Naive thymus-derived CD4-positive, alpha-beta T cell (primary cell): ENCODE measurements around the gene LRCH1. TPM values are rescaled to one million over a fixed set of nuclear protein-coding genes. Genes with fewer than 3 reads are reported as not detected.

ENCODE experiments used
- ATAC-seq: fragments of 150-1000 bp; cut with Tn5 transposase; 2 replicates; pipeline ENCODE4 v1.10.0; 2021; ENCODE audit warnings: mild to moderate bottlenecking, moderate library complexity
- CTCF ChIA-PET: fragments of 350-600 bp; sonication (Branson Sonifier 250); formaldehyde crosslinking; loops from one replicate; lab custom pipeline; 2021; ENCODE audit warnings: antibody characterized with exemption; lab: Charles Lee
- POLR2A ChIA-PET: fragments of 350-600 bp; sonication (Branson Sonifier 250); formaldehyde crosslinking; loops from one replicate; lab custom pipeline; 2021; ENCODE audit warnings: antibody characterized with exemption, inconsistent platforms; lab: Charles Lee
- DNase-seq, 9 donors: peaks; one replicate each; pipeline versions ENCODE4 v3.0.0 to v3.0.0-alpha.2; 2020 to 2022; ENCODE audit warnings: mixed read lengths in 1 of 9
- H3K27ac ChIP-seq: one replicate; pipeline ENCODE4 v1.7.0; 2013; ENCODE audit warnings: mild to moderate bottlenecking, low read depth, low read length, moderate library complexity
- H3K27me3 ChIP-seq, 2 donors: one replicate each; pipeline ENCODE4 v1.7.0; 2013; ENCODE audit warnings: low read length in 2 of 2, mild to moderate bottlenecking in 2 of 2, moderate library complexity in 2 of 2; ENCODE audit not compliant: control insufficient read depth in 2 of 2, insufficient read depth in 2 of 2
- H3K36me3 ChIP-seq, 3 experiments: 1 replicate in 2 of 3; 2 replicates in 1 of 3; pipeline ENCODE4 v1.7.0; 2013; ENCODE audit warnings: low read length in 3 of 3, mild to moderate bottlenecking in 3 of 3, moderate library complexity in 1 of 3; ENCODE audit not compliant: insufficient read depth in 3 of 3, control insufficient read depth in 2 of 3
- H3K4me1 ChIP-seq, 2 donors: one replicate each; pipeline ENCODE4 v1.7.0; 2013; ENCODE audit warnings: low read length in 2 of 2, mild to moderate bottlenecking in 2 of 2, moderate library complexity in 1 of 2; ENCODE audit not compliant: control insufficient read depth in 2 of 2, insufficient read depth in 2 of 2
- H3K4me3 ChIP-seq: 2 replicates; pipeline ENCODE4 v1.7.0; 2013; ENCODE audit warnings: mild to moderate bottlenecking, low read length
- H3K9me3 ChIP-seq, 3 experiments: 1 replicate in 2 of 3; 2 replicates in 1 of 3; pipeline ENCODE4 v1.7.0; 2013; ENCODE audit warnings: low read length in 3 of 3; ENCODE audit not compliant: control insufficient read depth in 2 of 3
- H3K27ac Mint-ChIP-seq, 9 donors: one replicate each; pipeline ENCODE4 v1.8.0; 2020 to 2022; ENCODE audit warnings: mixed read lengths in 9 of 9, mild to moderate bottlenecking in 8 of 9, moderate library complexity in 5 of 9, inconsistent platforms in 2 of 9
- H3K27me3 Mint-ChIP-seq, 5 donors: one replicate each; pipeline ENCODE4 v1.8.0; 2021 to 2022; ENCODE audit warnings: mixed read lengths in 5 of 5, mild to moderate bottlenecking in 1 of 5
- H3K36me3 Mint-ChIP-seq, 5 donors: one replicate each; pipeline ENCODE4 v1.8.0; 2020 to 2022; ENCODE audit warnings: mixed read lengths in 5 of 5, mild to moderate bottlenecking in 3 of 5, inconsistent platforms in 1 of 5
- H3K4me1 Mint-ChIP-seq, 7 donors: one replicate each; pipeline ENCODE4 v1.8.0; 2020 to 2022; ENCODE audit warnings: mixed read lengths in 7 of 7, mild to moderate bottlenecking in 3 of 7, inconsistent platforms in 1 of 7
- H3K4me3 Mint-ChIP-seq, 10 donors: one replicate each; pipeline ENCODE4 v1.8.0; 2020 to 2022; ENCODE audit warnings: mild to moderate bottlenecking in 10 of 10, mixed read lengths in 10 of 10, moderate library complexity in 6 of 10, inconsistent platforms in 2 of 10
- H3K9me3 Mint-ChIP-seq, 11 donors: one replicate each; pipeline ENCODE4 v1.8.0; 2020 to 2022; ENCODE audit warnings: mixed read lengths in 11 of 11, mild to moderate bottlenecking in 4 of 11, inconsistent platforms in 1 of 11, moderate library complexity in 1 of 11
- intact Hi-C, 2 donors: fragments of 100-400 bp; cut with micrococcal nuclease; formaldehyde crosslinking; loops; one replicate each; pipeline ENCODE4 v1.15.1; 2023
- polyA plus RNA-seq, 2 donors: library from polyadenylated mRNA; unstranded; fragments of 300-500 nt; fragmentation: Illumina TruSeq; gene quantifications; one replicate each; pipeline ENCODE4 v1.2.3, GENCODE V29; 2021
- total RNA-seq, 6 experiments: library from RNA in 5 of 6; stranded (reverse) in 5 of 6; gene quantifications; 1 replicate in 5 of 6; 2 replicates in 1 of 6; pipeline ENCODE4 v1.2.3 and lab custom pipeline; 2021 to 2026

The LRCH1 gene
- total and polyA plus RNA-seq, 7 experiments from 2014 or later = 4.1 to 24.2 (median 15.2) TPM

DNA sequence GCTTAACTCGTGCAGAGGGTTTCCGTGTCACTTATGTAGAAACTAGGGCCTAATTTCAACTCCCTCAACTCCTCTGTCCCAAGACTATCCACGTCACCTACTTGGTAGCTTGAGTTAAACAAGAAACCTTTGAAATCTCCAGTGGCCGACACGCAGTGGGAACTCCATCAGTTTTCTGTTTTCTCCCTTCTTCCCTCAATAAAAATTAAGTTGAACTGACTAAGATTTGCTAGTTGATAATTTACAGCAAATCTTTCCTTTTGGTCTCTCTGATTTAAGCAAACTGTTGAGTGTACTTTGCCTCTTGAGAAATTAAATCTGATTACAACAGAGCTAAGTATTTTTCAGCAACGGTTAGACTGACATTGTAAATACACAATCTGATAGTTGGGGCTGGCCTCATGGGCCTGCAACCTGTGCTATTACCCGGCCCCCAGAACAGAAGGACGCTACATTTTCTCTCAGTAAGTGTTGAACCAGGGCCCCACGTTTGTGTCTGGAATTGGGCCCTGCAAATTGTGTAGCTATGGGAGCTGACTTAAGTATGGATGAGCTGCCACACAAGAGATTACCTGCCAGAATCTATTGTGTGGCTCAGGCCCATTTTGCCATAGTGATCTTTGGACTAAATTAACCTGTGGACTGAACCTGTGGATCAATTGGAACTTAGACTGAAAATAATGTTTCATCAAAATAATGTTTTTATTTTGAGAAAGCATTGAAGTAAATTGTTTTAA, 244.7 kb downstream of the LRCH1 start:
- no peaks in the 10 kb centered on the region for H3K9me3 ChIP-seq
- H3K9me3 Mint-ChIP-seq = peaks cover 0 to 2% (median 0%) of the 10 kb centered on the region in 11 donors
- ChIA-PET POLR2A (interaction anchor here (0.7 kb wide), 1 partner anchor 1460 kb away, joined by 3 read pairs; no protein-coding TSS in a partner anchor), CTCF (no interaction called here)
- peaks cover 14 to 33% of the 10 kb centered on the region in 2 donors for H3K4me1 ChIP-seq
- intact Hi-C loops = loop anchor here (1.0 to 10.0 kb wide), 10 partner anchors 45 to 1879 kb away; partner anchors contain the start of genes SUCLA2 (in 2 of the 2), CYSLTR2 (in 1 of the 2), LCP1 (in 1 of the 2) and TPT1 (in 1 of the 2)
- peak overlapping the region; percentile 91 to 99 (median 93) for H3K4me3 Mint-ChIP-seq
- peak overlapping the region; percentile 82 for H3K27ac ChIP-seq
- H3K27me3 Mint-ChIP-seq = peaks cover 0 to 7% (median 0%) of the 10 kb centered on the region in 5 donors
- H3K36me3 ChIP-seq = peaks cover 0 to 5% (median 0%) of the 10 kb centered on the region in 3 experiments
- DNase-seq (peak in 2 of 9 donors; percentile 2 to 4), ATAC-seq (no peak)
- H3K27ac Mint-ChIP-seq = peak overlapping the region; percentile 92 to 99 (median 98)
- peaks cover 20 to 50% (median 47%) of the 10 kb centered on the region in 7 donors for H3K4me1 Mint-ChIP-seq
- H3K4me3 ChIP-seq = peak overlapping the region; percentile 85
- peaks cover 0 to 14% (median 5%) of the 10 kb centered on the region in 5 donors for H3K36me3 Mint-ChIP-seq
- no peaks in the 10 kb centered on the region for H3K27me3 ChIP-seq

DNA sequence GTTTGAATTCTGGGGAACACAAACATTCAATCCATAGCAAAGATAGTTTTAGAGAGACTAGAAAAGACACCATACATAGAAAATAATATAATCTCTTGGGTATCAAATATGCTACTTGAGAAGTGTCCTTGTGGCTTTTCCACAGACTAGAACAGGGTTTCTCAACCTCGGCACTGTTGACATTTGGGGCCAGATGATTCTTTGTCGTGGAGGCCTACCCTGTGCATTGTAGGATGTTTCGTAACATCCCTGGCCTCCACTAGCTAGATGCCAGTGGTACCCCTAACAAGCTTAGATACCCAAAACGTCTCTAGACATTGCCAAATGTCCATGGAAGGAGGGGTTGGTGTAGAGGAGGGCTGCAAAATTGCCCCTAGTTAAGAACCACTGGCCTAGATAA, 246.2 kb downstream of the LRCH1 start:
- no peak overlapping the region for H3K27ac ChIP-seq
- ChIA-PET CTCF (no interaction called here), POLR2A (no interaction called here)
- Mint-ChIP-seq H3K27ac (peak overlapping the region in 2 of 9 donors; percentile 8 to 51), H3K36me3 (peaks cover 0 to 12% (median 5%) of the 10 kb centered on the region in 5 donors), H3K4me1 (peaks cover 12 to 38% (median 34%) of the 10 kb centered on the region in 7 donors), H3K4me3 (peak overlapping the region in 1 of 10 donors; percentile 54), H3K27me3 (peaks cover 0 to 8% (median 0%) of the 10 kb centered on the region in 5 donors), H3K9me3 (peaks cover 0 to 2% (median 0%) of the 10 kb centered on the region in 11 donors)
- ATAC-seq (no peak), DNase-seq (no peak)
- peaks cover 11 to 27% of the 10 kb centered on the region in 2 donors for H3K4me1 ChIP-seq
- no peak overlapping the region for H3K4me3 ChIP-seq
- H3K36me3 ChIP-seq = peaks cover 0 to 5% (median 0%) of the 10 kb centered on the region in 3 experiments
- intact Hi-C loops = loop anchor here (5.0 to 10.0 kb wide), 5 partner anchors 132 to 1856 kb away; partner anchors contain the start of genes SUCLA2 (in 2 of the 2), CYSLTR2 (in 1 of the 2) and LCP1 (in 1 of the 2)
- H3K27me3 ChIP-seq = no peaks in the 10 kb centered on the region
- no peaks in the 10 kb centered on the region for H3K9me3 ChIP-seq

- peaks cover 0 to 5% of the 10 kb centered on the region in 2 donors for H3K4me1 ChIP-seq
- no peak overlapping the region for H3K27ac ChIP-seq
- Mint-ChIP-seq H3K27me3 (peaks cover 0 to 13% (median 0%) of the 10 kb centered on the region in 5 donors), H3K27ac (no peak overlapping the region), H3K4me3 (no peak overlapping the region), H3K4me1 (peaks cover 3 to 12% (median 10%) of the 10 kb centered on the region in 7 donors), H3K36me3 (peaks cover 0 to 4% (median 0%) of the 10 kb centered on the region in 5 donors), H3K9me3 (peaks cover 0 to 3% (median 0%) of the 10 kb centered on the region in 11 donors)
- H3K36me3 ChIP-seq = peaks cover 0 to under 1% (median 0%) of the 10 kb centered on the region in 3 experiments
- H3K27me3 ChIP-seq = no peaks in the 10 kb centered on the region
- no peaks in the 10 kb centered on the region for H3K9me3 ChIP-seq
- H3K4me3 ChIP-seq = no peak overlapping the region
- DNase-seq (no peak), ATAC-seq (no peak)
- ChIA-PET POLR2A (no interaction called here), CTCF (no interaction called here)
- intact Hi-C loops = no loop called here
These were observed 248.9 kb downstream of the LRCH1 start for GRCh38 chr13:46801858-46802257.

Other genes starting within 250 kb of the LRCH1 start
- gene RUBCNL, start 165.9 kb upstream of the LRCH1 start, total RNA-seq = 1 to 10 TPM in 2 of 5 experiments, under 1 TPM in 3; 0.24 to 5.5 (median 0.56) TPM
- gene RUBCNL, start 165.9 kb upstream of the LRCH1 start, polyA plus RNA-seq = under 1 TPM; 0.04 to 0.16 TPM
- 10 to 100 TPM; 35.3 to 80.1 (median 57.0) TPM for gene ESD, start 244.0 kb downstream of the LRCH1 start, total RNA-seq
- 100 to 1,000 TPM; 167 to 182 TPM for gene ESD, start 244.0 kb downstream of the LRCH1 start, polyA plus RNA-seq